Ramos (cell line): ENCODE data around the gene MYO19.
"Not testable (repeated sequence)": the region's sequence is repeated elsewhere in the genome, so short reads cannot be mapped to it uniquely, and the experiment has no call there.

Experiments used
- in situ Hi-C: fragments of 300-500 bp; cut with MboI; formaldehyde crosslinking; loops from one replicate; pipeline ENCODE4 v1.14.3; 2022; ENCODE audit warnings: low sequenced_read_pairs; ENCODE audit not compliant: unreplicated experiment

The MYO19 gene

DNA sequence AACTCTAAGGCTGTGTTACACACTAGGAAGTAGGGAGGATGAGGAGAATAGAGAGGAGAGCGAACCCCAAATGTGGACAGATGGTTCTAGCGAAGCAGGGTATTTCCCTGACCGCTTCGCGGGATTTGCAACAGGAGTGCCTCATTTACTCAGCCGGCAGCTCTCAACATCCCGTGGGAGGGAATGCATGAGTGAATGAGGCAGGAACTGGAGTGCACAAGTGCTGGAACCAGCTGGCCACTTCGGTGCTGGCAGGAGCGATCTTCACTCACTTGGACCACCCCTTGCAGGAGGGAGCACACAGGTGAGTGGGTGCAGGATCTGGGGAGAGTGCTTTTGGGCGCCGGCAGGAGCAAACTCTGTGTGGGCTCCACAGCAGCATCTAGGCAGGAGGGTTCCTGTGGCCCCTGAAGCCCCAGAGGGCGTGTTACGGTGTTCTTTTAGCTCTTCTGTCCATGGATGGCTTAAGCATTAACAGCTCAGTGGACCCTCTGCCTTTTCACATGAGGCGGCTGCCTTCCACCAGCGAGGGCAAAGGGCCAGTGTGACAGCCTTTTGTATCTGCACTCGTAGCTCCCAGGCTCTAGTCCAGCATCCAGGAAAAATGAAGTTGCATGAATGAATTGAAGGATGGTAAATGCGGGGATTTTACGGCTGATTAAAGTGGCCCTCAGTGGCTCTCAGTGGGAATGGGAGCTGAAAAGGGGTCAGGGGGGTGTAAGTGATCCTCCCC, 65.6 kb downstream of the MYO19 start:
- in situ Hi-C loops: no loop called here

DNA sequence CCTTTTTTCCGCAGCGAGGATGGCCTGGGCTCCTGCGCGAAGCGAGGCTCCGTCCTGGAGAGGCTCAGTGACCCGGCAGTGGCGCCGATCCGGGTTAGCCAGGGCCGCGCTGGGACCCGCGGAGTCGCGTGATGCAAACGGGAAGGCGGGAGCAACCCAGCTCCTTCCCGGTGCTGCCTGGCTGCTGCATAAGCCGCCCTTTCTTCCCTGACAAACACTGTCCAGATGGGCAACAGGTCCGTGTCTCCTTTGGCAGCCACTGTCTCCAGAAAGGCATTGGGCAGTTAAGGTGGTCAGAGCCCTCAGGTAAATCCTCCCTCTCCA, 69.9 kb downstream of the MYO19 start:
- in situ Hi-C loops: no loop called here

DNA sequence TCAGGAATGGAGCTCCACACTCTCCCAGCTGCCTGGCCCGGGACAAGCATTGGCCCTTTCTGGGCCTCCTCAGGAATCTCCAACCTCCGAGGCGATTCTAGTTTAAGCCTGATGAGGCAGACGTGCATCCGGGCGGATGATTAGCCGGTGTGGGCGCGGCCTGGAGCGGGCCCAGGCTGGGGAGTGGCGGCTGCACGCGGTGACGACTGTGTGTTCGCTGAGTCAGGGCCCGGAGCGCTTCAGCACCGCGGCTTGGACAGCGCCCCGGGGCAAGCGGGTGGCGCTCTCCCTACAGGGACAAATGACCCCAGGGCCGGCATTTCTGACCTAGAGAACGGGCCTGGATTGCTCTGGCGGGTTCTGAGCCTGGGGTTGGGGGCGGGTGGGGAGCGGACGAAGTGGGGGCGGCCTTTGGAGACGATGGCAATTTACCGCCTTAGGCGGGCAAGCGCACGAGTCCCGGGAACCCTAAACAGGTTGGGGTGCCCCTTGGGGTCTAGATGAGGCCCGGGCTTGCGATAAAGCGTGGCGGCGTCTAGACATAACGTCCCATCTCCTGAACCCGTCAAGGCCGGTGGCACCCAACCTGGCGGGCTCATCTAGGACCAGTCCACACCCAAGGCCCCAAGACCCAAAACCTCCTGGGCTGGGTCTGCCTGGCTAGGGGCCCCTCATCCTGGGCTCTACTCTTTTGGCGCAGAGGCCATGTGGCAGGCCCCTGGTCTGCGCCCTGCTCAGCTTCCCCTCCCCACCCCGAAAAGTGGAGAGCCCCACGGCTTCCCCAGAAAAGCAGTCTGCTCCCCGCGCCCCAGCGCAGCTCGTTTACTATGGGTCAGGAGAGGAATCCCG, 70.5 kb downstream of the MYO19 start:
- in situ Hi-C loops: no loop called here

DNA sequence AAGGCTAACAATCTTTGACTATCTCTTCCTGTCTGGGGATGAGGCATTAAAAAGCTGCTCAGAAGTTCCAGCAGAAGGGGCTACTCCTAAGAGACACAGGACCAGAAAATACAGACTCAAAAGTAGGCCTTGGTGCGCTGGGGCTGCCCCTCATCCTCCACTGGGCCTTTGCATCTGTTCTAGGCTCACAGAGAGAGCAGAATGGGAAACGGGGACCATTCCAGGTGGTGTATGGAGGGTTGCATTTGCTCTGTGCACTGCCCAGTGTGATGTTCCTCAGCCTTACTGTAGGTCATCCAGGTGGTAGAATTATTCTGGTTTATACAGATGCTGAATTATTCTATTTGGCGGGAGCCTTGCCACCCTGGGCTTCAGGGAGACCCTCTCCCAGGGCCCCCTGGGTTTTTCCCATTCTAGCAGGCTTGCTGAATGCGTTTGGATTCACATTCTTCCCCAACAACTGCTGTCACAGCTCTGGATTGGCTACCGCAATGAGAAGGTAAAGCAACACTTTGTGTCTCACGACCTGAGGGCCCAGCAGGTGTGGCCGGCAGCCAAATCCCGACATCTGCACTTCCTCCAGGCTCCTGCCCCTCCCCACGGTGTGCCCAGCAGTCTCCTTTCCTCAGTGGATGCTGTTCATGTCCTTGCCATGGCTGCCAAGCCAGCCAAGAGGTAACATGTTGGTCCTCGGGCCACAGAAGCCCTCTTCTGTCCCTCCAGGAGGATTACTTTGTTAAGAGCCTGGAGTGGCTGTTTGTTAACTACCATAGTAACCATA, 73.1 kb downstream of the MYO19 start:
- in situ Hi-C loops: no loop called here

DNA sequence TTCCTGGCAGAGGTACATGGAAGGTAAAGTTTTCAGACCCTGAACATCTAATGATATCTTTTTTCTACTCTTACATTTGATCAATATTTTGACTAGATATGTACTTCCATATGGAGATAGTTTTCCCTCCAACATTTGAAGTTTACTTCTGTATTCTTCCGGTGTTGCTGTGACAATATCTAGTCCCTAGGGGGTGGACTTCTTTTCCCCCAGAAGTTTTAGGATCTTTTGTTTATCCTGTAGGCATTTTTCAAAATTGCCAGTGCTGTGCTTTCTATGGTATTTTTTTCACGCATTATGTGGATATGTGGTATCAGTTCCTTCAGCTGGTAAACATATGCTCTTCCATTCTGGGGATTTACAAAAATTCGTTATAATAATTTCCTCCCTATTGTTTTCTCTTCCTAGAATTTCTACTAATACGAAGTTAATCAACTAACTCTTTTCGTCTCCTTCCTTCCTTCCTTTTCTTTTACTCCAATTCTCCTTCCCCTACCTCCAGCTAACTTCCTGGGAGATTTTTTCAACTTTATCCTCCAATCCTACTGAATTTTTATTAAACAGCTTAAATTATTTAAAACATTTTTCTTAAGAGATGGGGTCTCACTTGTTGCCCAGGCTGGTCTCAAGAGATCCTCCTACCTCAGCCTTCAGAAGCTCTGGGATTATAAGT, 74.3 kb downstream of the MYO19 start:
- in situ Hi-C loops: no loop called here

DNA sequence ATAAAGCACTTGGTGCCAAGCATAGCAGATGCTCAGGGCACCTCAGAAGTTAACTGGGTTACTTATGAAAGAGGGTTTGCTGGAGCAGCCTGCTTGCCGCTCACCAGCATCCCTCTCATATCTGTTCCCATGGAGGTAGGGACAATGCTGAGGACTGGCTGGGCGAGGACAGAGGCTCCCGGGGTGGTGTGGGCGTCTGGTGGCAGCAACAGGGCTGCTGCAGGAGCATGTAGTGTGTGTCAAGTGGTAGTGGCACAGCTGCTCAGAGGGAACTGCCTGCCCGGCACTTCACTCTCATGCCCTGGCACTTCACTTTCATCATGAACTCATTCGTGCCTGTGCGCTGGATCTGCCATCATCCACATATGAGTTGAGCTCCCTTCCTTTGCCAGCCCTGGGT, 75.1 kb downstream of the MYO19 start:
- in situ Hi-C loops: no loop called here

DNA sequence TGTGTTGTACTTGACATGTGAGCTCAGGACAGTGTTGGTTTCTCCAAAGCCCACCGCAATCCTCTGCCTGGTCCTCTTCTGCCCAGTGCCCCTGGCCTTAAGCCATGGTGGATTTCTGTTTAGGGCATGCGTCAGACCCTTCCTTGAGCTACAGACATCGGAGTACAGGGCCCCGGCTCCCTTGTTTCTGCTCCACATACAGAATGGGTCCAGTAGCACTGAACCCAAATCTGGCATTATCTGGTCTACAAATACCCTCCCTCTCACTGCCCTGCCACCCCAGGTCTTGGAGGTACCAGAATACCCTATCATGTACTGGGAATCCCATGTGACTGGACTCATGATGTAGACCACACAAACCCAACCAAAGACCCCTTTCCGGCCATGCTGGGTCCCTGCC, 75.6 kb downstream of the MYO19 start:
- in situ Hi-C loops: no loop called here

DNA sequence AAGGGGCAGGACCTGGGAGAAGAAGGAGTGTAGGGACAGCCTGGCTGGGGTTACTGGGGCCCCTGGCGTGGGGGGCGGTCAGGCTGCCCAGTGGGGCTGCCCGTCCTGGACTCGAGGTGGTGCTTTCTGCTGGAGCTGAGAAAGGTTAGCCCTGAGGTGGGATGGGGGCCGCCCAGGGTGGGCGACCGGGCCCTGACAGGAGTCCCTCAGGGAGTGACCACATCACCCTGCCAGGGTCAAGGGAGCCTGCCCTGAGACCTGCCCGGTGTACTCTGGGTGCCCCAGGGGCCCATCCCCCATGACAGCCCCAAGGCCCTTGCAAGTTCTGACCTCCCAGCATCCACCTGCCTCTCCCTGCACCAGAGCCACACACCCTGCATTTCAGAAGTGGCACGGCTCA, 77.0 kb downstream of the MYO19 start:
- in situ Hi-C loops: not testable (repeated sequence)

DNA sequence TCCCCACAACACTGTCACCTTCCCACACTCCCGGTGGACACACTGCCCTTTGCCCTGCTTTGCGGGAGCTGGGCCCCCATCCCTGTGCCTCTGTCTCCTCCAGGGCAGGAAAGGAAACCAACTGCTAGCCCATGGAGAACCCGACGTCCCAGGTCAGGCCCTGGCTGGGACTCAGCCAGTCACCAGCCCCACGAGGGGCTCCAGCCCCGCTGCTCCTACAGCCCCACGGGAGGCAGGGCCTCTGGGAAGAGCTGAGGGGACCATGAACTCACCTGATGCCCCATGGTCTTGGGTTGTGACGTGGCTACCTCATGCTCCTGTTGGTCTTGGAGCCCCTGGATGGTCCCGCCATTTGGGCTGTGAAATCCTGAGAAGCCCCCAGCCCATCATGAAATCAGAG, 81.8 kb downstream of the MYO19 start:
- in situ Hi-C loops: not testable (repeated sequence)

DNA sequence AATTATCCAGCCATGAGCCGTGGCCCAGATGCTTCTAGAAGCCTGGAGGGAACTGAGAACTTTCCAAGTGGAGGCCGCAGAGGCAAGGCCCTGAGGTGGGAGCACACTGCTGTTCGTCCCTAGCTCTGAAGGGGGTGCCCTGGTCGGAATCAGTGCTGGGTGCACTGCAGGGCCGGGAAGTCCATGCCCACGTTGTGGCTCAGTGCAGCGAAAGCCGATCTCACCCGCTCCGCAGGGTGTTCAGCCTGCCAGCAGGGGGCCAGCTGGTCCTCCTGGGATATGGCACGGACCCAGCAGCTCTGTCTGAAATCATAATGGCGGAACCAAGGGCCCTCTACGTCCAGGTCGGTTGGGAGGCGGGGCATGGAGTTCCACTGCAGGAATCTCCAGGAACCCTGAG, 84.7 kb downstream of the MYO19 start:
- in situ Hi-C loops: not testable (repeated sequence)
